K562 (cell line): ENCODE measurements around the gene ITPRIPL1. TPM values are rescaled to one million over a fixed set of nuclear protein-coding genes. Genes with fewer than 3 reads are reported as not detected.

Experiments used
- ATAC-seq: fragments of 200-7000 bp; cut with Tn5 transposase; 3 replicates; pipeline ENCODE4 v1.9.1; 2020; ENCODE audit warnings: moderate library complexity
- BruUV-seq: library from RNA; stranded (reverse); fragments of 400-500 nt; replicated peaks from 2 replicates; lab custom pipeline; 2021; lab: Mats Ljungman, UMichigan
- CTCF ChIA-PET: fragments of 300-600 bp; formaldehyde crosslinking; extraction: SDS; loops from one replicate; lab custom pipeline; 2021; ENCODE audit warnings: low intra/inter-chr PET ratio; lab: Yijun Ruan, JAX
- POLR2A ChIA-PET: fragments of 300-600, 350-650 bp; sonication (Branson Sonifier 250); formaldehyde crosslinking; extraction: SDS; loops from one replicate; lab custom pipeline; 2021; ENCODE audit warnings: antibody characterized with exemption, inconsistent platforms; lab: Yijun Ruan, JAX
- DNase-seq, 4 experiments: peaks; one replicate each; pipeline versions ENCODE4 v3.0.0 to v3.0.0-alpha.2; 2011 to 2018; ENCODE audit warnings: low spot score in 3 of 4, mixed read lengths in 3 of 4; ENCODE audit errors: extremely low read depth in 1 of 4
- FAIRE-seq: peaks from 2 replicates; lab custom pipeline; 2011; peaks lifted over from hg19 to GRCh38; lab: Jason Lieb, UNC
- H2AFZ ChIP-seq: 2 replicates; pipeline ENCODE4 v1.6.0; 2011; ENCODE audit warnings: low read depth, low read length, control low read depth, inconsistent platforms
- H3K27ac ChIP-seq: fragments of 200-600 bp; 3 replicates; pipeline ENCODE4 v1.8.0; 2011; ENCODE audit warnings: low read depth, mild to moderate bottlenecking, control low read depth, inconsistent platforms, low read length, moderate library complexity, mixed read lengths; ENCODE audit errors: extremely low read depth
- H3K27me3 ChIP-seq, 2 experiments: fragments of 300-600 bp in 1 of 2; 2 replicates in 1 of 2; 3 replicates in 1 of 2; pipeline versions ENCODE4 v1.6.0 to v1.8.0; 2011; ENCODE audit warnings: inconsistent platforms in 2 of 2, low read length in 2 of 2, mild to moderate bottlenecking in 1 of 2, mixed read lengths in 1 of 2, moderate library complexity in 1 of 2; ENCODE audit not compliant: control insufficient read depth in 2 of 2, insufficient read depth in 2 of 2
- H3K36me3 ChIP-seq: fragments of 300-600 bp; 3 replicates; pipeline ENCODE4 v1.8.0; 2011; ENCODE audit warnings: mild to moderate bottlenecking, low read length, inconsistent platforms; ENCODE audit not compliant: control insufficient read depth, insufficient read depth
- H3K4me1 ChIP-seq, 2 experiments: fragments of 200-600 bp in 1 of 2; replicated peaks in 1 of 2; 2 replicates in 1 of 2; 3 replicates in 1 of 2; pipeline versions ENCODE4 v1.5.1 to v1.8.0; 2011; ENCODE audit warnings: inconsistent platforms in 2 of 2, low read length in 2 of 2, mild to moderate bottlenecking in 1 of 2, mixed read lengths in 1 of 2, moderate library complexity in 1 of 2; ENCODE audit not compliant: control insufficient read depth in 2 of 2, insufficient read depth in 2 of 2
- H3K4me2 ChIP-seq: 2 replicates; pipeline ENCODE4 v1.6.1; 2011; ENCODE audit warnings: low read length, control low read depth, inconsistent platforms, mixed read lengths; ENCODE audit not compliant: insufficient read depth
- H3K4me3 ChIP-seq: fragments of 200-600 bp; sonication (generic), shearing (Covaris generic); 2 replicates; pipeline ENCODE4 v1.5.1; 2016; ENCODE audit warnings: control low read depth, inconsistent platforms
- H3K79me2 ChIP-seq: fragments of 200-600 bp; 3 replicates; pipeline ENCODE4 v1.8.0; 2011; ENCODE audit warnings: low read length, inconsistent platforms; ENCODE audit not compliant: control insufficient read depth, insufficient read depth
- H3K9ac ChIP-seq, 2 experiments: 2 replicates each; pipeline versions ENCODE4 v1.6.0 to v1.6.1; 2011; ENCODE audit warnings: low read depth in 2 of 2, low read length in 2 of 2, control low read depth in 1 of 2, inconsistent platforms in 1 of 2, mild to moderate bottlenecking in 1 of 2, mixed read lengths in 1 of 2; ENCODE audit not compliant: insufficient read depth in 1 of 2
- H3K9me1 ChIP-seq: one replicate; pipeline ENCODE4 v1.6.0; 2011; ENCODE audit warnings: inconsistent platforms, mild to moderate bottlenecking, low read length, moderate library complexity; ENCODE audit not compliant: control insufficient read depth, insufficient read depth
- H3K9me3 ChIP-seq: replicated peaks from 2 replicates; pipeline ENCODE4 v1.5.1; 2011; ENCODE audit warnings: low read depth, low read length, inconsistent platforms; ENCODE audit not compliant: control insufficient read depth, insufficient read depth
- H4K20me1 ChIP-seq: replicated peaks from 2 replicates; pipeline ENCODE4 v1.6.1; 2011; ENCODE audit warnings: low read length, inconsistent platforms, mixed read lengths; ENCODE audit not compliant: control insufficient read depth, insufficient read depth
- ATF7 ChIP-seq: fragments of 450-650 bp; IDR thresholded peaks from 2 replicates; pipeline ENCODE4 v1.7.1; 2014; ENCODE audit warnings: mild to moderate bottlenecking, moderate library complexity
- FOSL1 ChIP-seq: fragments of 200-800 bp; sonication (Bioruptor generic); conservative IDR thresholded peaks from 2 replicates; pipeline ENCODE4 v1.6.1; 2016; ENCODE audit warnings: missing genetic modification characterization, missing compliant biosample characterization
- GABPB2 ChIP-seq: fragments of 250-450 bp; sonication (Bioruptor Pico); conservative IDR thresholded peaks from 2 replicates; pipeline ENCODE4 v1.5.1; 2021; ENCODE audit warnings: mild to moderate bottlenecking
- GTF2A2 ChIP-seq: IDR thresholded peaks from 2 replicates; pipeline ENCODE4 v1.6.1; 2016; ENCODE audit warnings: mild to moderate bottlenecking, missing genetic modification characterization, missing compliant biosample characterization
- HDAC1 ChIP-seq, 2 experiments: fragments of 450-650 bp; IDR thresholded peaks; 2 replicates each; pipeline ENCODE4 v1.6.1; 2016 to 2017; ENCODE audit warnings: inconsistent platforms in 1 of 2, mild to moderate bottlenecking in 1 of 2, moderate library complexity in 1 of 2
- PYGO2 ChIP-seq: fragments of 450-650 bp; IDR thresholded peaks from 2 replicates; pipeline ENCODE4 v1.6.1; 2016; ENCODE audit warnings: mild to moderate bottlenecking, missing genetic modification characterization, moderate library complexity, missing compliant biosample characterization
- RBFOX2 ChIP-seq: fragments of 200-400 bp; formaldehyde crosslinking; IDR thresholded peaks from 2 replicates; pipeline ENCODE4 v1.6.1; 2017; ENCODE audit warnings: low read depth, mild to moderate bottlenecking, low read length, moderate library complexity
- SPI1 ChIP-seq: IDR thresholded peaks from 2 replicates; pipeline ENCODE4 v1.6.1; 2011; ENCODE audit warnings: low read depth, low read length, control low read depth, borderline replicate concordance
- WGBS: fragments of 100-300 bp; shearing (Covaris generic); methylation state at CpG from one replicate; pipeline ENCODE4 v1.1.6; 2016; ENCODE audit warnings: low coverage, mixed read lengths; ENCODE audit not compliant: insufficient coverage; ENCODE audit errors: missing lambda C conversion rate; 5-methylcytosine and 5-hydroxymethylcytosine counted together
- in situ Hi-C: fragments of 300-500 bp; cut with MboI; formaldehyde crosslinking; loops from 4 replicates; pipeline ENCODE4 v1.15.0; 2018; ENCODE audit warnings: inconsistent platforms, mixed read lengths
- intact Hi-C: fragments of 100-400 bp; cut with micrococcal nuclease; formaldehyde crosslinking; loops from 2 replicates; pipeline ENCODE4 v1.14.2; 2022
- polyA plus RNA-seq, 8 experiments: library from polyadenylated mRNA; depleted of rRNA in 4 of 8; stranded (reverse) in 5 of 8; unstranded in 3 of 8; fragments of >200 nt; fragmentation: Nextera tagmentation in 2 of 8; fragmentation: Illumina TruSeq in 1 of 8; extraction: Ambion mirVana in 2 of 8; extraction: Trizol in 1 of 8; gene quantifications; 2 replicates each; pipeline versions ENCODE4 v1.2.1 to v1.2.3, GENCODE V29; 2011 to 2014; ENCODE audit warnings: inconsistent platforms in 1 of 8, missing spikeins in 1 of 8
- total RNA-seq, 7 experiments: library from RNA; depleted of rRNA in 6 of 7; stranded (reverse); fragments of >200 nt in 6 of 7; fragmentation: Illumina TruSeq in 2 of 7; extraction: Trizol in 2 of 7; gene quantifications; 2 replicates each; pipeline versions ENCODE4 v1.2.1 to v1.2.3, GENCODE V29; 2011 to 2021; ENCODE audit warnings: low replicate concordance in 1 of 7
- TF ChIP-seq, protein P1 (sequence below), 2 experiments: fragments of 450-650 bp in 1 of 2; sonication (generic) in 1 of 2; formaldehyde crosslinking in 1 of 2; IDR thresholded peaks in 1 of 2; conservative IDR thresholded peaks in 1 of 2; 2 replicates each; pipeline versions ENCODE4 v1.6.1 to v1.8.1; 2016 to 2023; ENCODE audit warnings: mild to moderate bottlenecking in 2 of 2, moderate library complexity in 2 of 2, inconsistent platforms in 1 of 2, missing genetic modification reagents in 1 of 2
- TF ChIP-seq, protein P2 (sequence below), 2 experiments: IDR thresholded peaks in 1 of 2; conservative IDR thresholded peaks in 1 of 2; 2 replicates each; pipeline ENCODE4 v1.6.1; 2016; ENCODE audit warnings: low read depth in 2 of 2, mild to moderate bottlenecking in 1 of 2, missing compliant biosample characterization in 1 of 2, missing genetic modification characterization in 1 of 2, moderate library complexity in 1 of 2
- TF ChIP-seq, protein P3 (sequence below): fragments of 450-650 bp; formaldehyde crosslinking; IDR thresholded peaks from 2 replicates; pipeline ENCODE4 v1.4.0; 2022; ENCODE audit warnings: missing genetic modification characterization
- TF ChIP-seq, protein P4 (sequence below): fragments of 450-650 bp; formaldehyde crosslinking; conservative IDR thresholded peaks from 2 replicates; pipeline ENCODE4 v1.4.0; 2022; ENCODE audit warnings: mild to moderate bottlenecking, missing genetic modification characterization

Gene ITPRIPL1
- total and polyA plus RNA-seq, 9 of the 15 experiments (the other 6 are each of a cell fraction or from before 2014, with no cell fraction given) = 0.99 to 9.0 (median 6.4) TPM

DNA sequence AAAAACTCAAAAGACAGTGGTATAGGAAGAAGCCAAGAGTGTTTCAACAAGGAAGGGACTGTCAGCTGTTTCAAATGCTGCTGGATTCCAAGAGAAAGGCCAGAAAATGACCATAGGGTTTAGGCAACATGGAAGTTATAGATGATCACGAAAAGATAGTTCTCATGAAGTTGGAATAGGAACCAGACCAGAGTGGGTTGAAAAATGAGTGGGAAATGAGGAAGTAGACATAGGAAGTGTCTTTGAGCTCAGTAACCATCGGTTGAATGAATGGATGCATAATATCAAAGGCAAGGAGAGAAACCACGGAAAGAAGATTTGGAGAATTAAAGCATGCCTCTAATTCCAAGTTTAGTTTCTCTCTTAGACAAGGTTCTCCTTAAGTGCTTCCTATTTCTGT is 11.8 kb downstream of the ITPRIPL1 start:
- intact Hi-C loops = no loop called here
- TF ChIP-seq RBFOX2 = peak; percentile 54; the same call in 1 of the 2 replicates
- TF ChIP-seq, protein P1, sequence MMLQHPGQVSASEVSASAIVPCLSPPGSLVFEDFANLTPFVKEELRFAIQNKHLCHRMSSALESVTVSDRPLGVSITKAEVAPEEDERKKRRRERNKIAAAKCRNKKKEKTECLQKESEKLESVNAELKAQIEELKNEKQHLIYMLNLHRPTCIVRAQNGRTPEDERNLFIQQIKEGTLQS (IDR thresholded peaks at IDR 0.05) = no peak
- TF ChIP-seq, protein P1 (CRISPR knock-in tag; conservative IDR thresholded peaks at IDR 0.05) = 0 out of 2 replicates have a peak, but pooled peaks have one; percentile 39
- TF ChIP-seq HDAC1 (IDR thresholded peaks at IDR 0.05) = 0 out of 4 replicates have a peak, but pooled peaks of 1 of the 2 experiments have one; percentile 22
- TF ChIP-seq, protein P2, sequence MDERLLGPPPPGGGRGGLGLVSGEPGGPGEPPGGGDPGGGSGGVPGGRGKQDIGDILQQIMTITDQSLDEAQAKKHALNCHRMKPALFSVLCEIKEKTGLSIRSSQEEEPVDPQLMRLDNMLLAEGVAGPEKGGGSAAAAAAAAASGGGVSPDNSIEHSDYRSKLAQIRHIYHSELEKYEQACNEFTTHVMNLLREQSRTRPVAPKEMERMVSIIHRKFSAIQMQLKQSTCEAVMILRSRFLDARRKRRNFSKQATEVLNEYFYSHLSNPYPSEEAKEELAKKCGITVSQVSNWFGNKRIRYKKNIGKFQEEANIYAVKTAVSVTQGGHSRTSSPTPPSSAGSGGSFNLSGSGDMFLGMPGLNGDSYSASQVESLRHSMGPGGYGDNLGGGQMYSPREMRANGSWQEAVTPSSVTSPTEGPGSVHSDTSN (CRISPR knock-in tag; IDR thresholded peaks at IDR 0.05; ENCODE audit: low read depth) = no peak
- TF ChIP-seq, protein P2 (tag; conservative IDR thresholded peaks at IDR 0.05; ENCODE audit: low read depth) = no peak
- TF ChIP-seq, protein P3, sequence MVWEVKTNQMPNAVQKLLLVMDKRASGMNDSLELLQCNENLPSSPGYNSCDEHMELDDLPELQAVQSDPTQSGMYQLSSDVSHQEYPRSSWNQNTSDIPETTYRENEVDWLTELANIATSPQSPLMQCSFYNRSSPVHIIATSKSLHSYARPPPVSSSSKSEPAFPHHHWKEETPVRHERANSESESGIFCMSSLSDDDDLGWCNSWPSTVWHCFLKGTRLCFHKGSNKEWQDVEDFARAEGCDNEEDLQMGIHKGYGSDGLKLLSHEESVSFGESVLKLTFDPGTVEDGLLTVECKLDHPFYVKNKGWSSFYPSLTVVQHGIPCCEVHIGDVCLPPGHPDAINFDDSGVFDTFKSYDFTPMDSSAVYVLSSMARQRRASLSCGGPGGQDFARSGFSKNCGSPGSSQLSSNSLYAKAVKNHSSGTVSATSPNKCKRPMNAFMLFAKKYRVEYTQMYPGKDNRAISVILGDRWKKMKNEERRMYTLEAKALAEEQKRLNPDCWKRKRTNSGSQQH (CRISPR knock-in tag) = no peak
- no peak for TF ChIP-seq GABPB2 (CRISPR knock-in tag)
- no peak for TF ChIP-seq ATF7
- no peak for TF ChIP-seq GTF2A2 (tag)
- TF ChIP-seq, protein P4, sequence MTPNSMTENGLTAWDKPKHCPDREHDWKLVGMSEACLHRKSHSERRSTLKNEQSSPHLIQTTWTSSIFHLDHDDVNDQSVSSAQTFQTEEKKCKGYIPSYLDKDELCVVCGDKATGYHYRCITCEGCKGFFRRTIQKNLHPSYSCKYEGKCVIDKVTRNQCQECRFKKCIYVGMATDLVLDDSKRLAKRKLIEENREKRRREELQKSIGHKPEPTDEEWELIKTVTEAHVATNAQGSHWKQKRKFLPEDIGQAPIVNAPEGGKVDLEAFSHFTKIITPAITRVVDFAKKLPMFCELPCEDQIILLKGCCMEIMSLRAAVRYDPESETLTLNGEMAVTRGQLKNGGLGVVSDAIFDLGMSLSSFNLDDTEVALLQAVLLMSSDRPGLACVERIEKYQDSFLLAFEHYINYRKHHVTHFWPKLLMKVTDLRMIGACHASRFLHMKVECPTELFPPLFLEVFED (CRISPR knock-in tag) = no peak
- peak; percentile 77 for TF ChIP-seq SPI1
- no peak for TF ChIP-seq PYGO2 (tag)
- no peak for TF ChIP-seq FOSL1 (tag)
- peak in 1 of 4 experiments; percentile 23 for DNase-seq
- no peaks in the 10 kb centered on the region for H3K9me1 ChIP-seq
- peak overlapping the region; percentile 55 for H3K4me3 ChIP-seq
- H4K20me1 ChIP-seq = no peaks in the 10 kb centered on the region; the same call in 1 of the 2 replicates
- in situ Hi-C loops = no loop called here
- H2AFZ ChIP-seq = peak overlapping the region; percentile 77; the same call in 1 of the 2 replicates
- H3K79me2 ChIP-seq = peaks cover 70% of the 10 kb centered on the region
- no peaks in the 10 kb centered on the region for H3K27me3 ChIP-seq
- ATAC-seq = no peak
- CTCF ChIA-PET = no interaction called here
- WGBS = 10% methylated on average over 3 of the region's 3 CpGs
- no TSS peak for BruUV-seq
- H3K36me3 ChIP-seq = peaks cover 27% of the 10 kb centered on the region
- no peaks in the 10 kb centered on the region for H3K9me3 ChIP-seq
- H3K4me1 ChIP-seq = peaks cover 22 to 37% of the 10 kb centered on the region in 2 experiments
- POLR2A ChIA-PET = interaction anchor here (0.5 to 4.4 kb wide), 11 partner anchors 10 to 563 kb away, joined by 3 to 32 read pairs (median 5); partner anchors contain the start of genes ITPRIPL1 and SNRNP200
- H3K4me2 ChIP-seq = peak overlapping the region; percentile 93
- peak overlapping the region; percentile 94 for H3K27ac ChIP-seq
- H3K9ac ChIP-seq = peak overlapping the region; percentile 93 to 98; a peak in 3 of 4 replicates
- no peak for FAIRE-seq
